NB4 (cell line): ENCODE data around the gene TMPRSS11E.

ENCODE experiments used
- CTCF ChIP-seq: IDR thresholded peaks from one replicate; pipeline ENCODE4 v1.5.1; 2012; ENCODE audit warnings: low read depth, low read length
- MAX ChIP-seq: IDR thresholded peaks from 2 replicates; pipeline ENCODE4 v1.6.1; 2011; ENCODE audit warnings: low read depth, low read length
- MYC ChIP-seq: IDR thresholded peaks from 2 replicates; pipeline ENCODE4 v1.6.1; 2011; ENCODE audit warnings: low read depth, low read length
- POLR2A ChIP-seq: IDR thresholded peaks from 2 replicates; pipeline ENCODE4 v1.6.1; 2011; ENCODE audit warnings: mild to moderate bottlenecking; ENCODE audit not compliant: insufficient read length; ENCODE audit errors: extremely low read depth

- TF ChIP-seq CTCF (no peak), MAX (no peak), POLR2A (no peak), MYC (no peak)
Measured at GRCh38 chr4:68494688-68495087, 47.4 kb downstream of the TMPRSS11E start.
